Measurements from ENCODE around the gene MSL3.
A peak's percentile ranks its signal among the peaks of the same experiment; 100 is the strongest.

MSL3 gene

GRCh38 chrX:11759172-11759460, 1.1 kb downstream of the MSL3 start:
- no peak for DNase-seq (ENCODE audit: low read depth)
- peak overlapping the region; percentile 91 for H3K4me3 ChIP-seq (ENCODE audit: low read depth, low read length)
- no peak for TF ChIP-seq CTCF (IDR thresholded peaks at IDR 0.05; ENCODE audit: low read depth, low read length, missing control alignments)

- DNase-seq (ENCODE audit: low read depth): peak; percentile 66
- peak overlapping the region; percentile 91 for H3K4me3 ChIP-seq (ENCODE audit: low read depth, low read length)
- no peak for TF ChIP-seq CTCF (IDR thresholded peaks at IDR 0.05; ENCODE audit: low read depth, low read length, missing control alignments)
Observed at GRCh38 chrX:11759461-11760311, 1.6 kb downstream of the MSL3 start.

GRCh38 chrX:11760958-11761357, 2.9 kb downstream of the MSL3 start:
- H3K4me3 ChIP-seq (ENCODE audit: low read depth, low read length): peak overlapping the region; percentile 50
- no peak for TF ChIP-seq CTCF (IDR thresholded peaks at IDR 0.05; ENCODE audit: low read depth, low read length, missing control alignments)
- DNase-seq (ENCODE audit: low read depth): no peak

- H3K4me3 ChIP-seq (ENCODE audit: low read depth, low read length): peak overlapping the region; percentile 10; the same call in 1 of the 2 replicates
- DNase-seq (ENCODE audit: low read depth): no peak
- TF ChIP-seq CTCF (IDR thresholded peaks at IDR 0.05; ENCODE audit: low read depth, low read length, missing control alignments): no peak
Observed at GRCh38 chrX:11764602-11765067, 6.6 kb downstream of the MSL3 start.

GRCh38 chrX:11765449-11765848, 7.4 kb downstream of the MSL3 start:
- no peak overlapping the region for H3K4me3 ChIP-seq (ENCODE audit: low read depth, low read length)
- no peak for DNase-seq (ENCODE audit: low read depth)
- no peak for TF ChIP-seq CTCF (IDR thresholded peaks at IDR 0.05; ENCODE audit: low read depth, low read length, missing control alignments)

- no peak for DNase-seq (ENCODE audit: low read depth)
- no peak overlapping the region for H3K4me3 ChIP-seq (ENCODE audit: low read depth, low read length)
- no peak for TF ChIP-seq CTCF (IDR thresholded peaks at IDR 0.05; ENCODE audit: low read depth, low read length, missing control alignments)
Observed at GRCh38 chrX:11766487-11766886, 8.4 kb downstream of the MSL3 start.

GRCh38 chrX:11768039-11768438, 10.0 kb downstream of the MSL3 start:
- no peak overlapping the region; the same call in 1 of the 2 replicates for H3K4me3 ChIP-seq (ENCODE audit: low read depth, low read length)
- DNase-seq (ENCODE audit: low read depth): no peak
- no peak for TF ChIP-seq CTCF (IDR thresholded peaks at IDR 0.05; ENCODE audit: low read depth, low read length, missing control alignments)

Data from GM12864 (cell line).